HG03442 (cell line): ENCODE data around the gene OSBPL10.
"Not testable (repeated sequence)": the region's sequence is repeated elsewhere in the genome, so short reads cannot be mapped to it uniquely, and the experiment has no call there.

Experiments used
- ATAC-seq: cut with Tn5 transposase; IDR thresholded peaks from one replicate; pipeline ENCODE4 v1.9.1; 2021; ENCODE audit warnings: mild to moderate bottlenecking, moderate library complexity; ENCODE audit not compliant: unreplicated experiment

OSBPL10 gene

DNA sequence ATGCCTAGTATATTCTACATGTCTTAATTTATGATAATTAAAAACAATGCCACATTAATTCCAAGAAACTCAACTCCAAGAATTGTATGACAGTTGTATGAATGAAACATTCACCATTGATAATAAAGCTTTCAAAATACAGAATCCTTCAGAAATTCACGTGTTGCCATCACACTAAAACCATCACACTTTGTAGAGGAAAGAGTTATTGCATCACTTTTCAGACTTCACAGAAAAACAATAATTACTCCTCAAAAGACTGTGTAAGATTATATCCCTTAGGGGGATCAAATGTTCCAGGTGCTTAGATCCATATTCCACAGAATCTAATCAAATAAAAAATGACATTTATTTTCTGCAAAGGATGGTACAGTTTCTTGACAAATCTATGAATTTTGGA lies 85.0 kb downstream of the OSBPL10 start:
- ATAC-seq, result no peak

DNA sequence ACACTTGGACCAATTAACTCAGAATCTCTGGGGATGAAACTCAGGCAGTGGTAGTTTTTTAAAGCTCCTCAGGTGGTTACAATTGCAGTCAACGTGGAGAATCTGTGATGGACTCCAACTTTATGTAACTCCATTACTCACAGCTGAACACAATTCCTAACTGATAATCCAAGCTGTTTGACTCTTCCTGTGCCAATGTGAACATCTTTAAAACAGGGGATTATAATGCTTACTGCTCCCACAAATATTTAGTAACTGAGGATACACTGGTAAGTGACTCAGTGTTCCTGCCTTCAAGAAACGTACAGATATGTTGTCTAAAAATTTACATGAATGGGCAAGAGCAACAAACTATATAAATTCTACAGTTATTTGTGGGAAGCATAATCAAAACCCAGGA lies 85.6 kb downstream of the OSBPL10 start:
- no peak for ATAC-seq

DNA sequence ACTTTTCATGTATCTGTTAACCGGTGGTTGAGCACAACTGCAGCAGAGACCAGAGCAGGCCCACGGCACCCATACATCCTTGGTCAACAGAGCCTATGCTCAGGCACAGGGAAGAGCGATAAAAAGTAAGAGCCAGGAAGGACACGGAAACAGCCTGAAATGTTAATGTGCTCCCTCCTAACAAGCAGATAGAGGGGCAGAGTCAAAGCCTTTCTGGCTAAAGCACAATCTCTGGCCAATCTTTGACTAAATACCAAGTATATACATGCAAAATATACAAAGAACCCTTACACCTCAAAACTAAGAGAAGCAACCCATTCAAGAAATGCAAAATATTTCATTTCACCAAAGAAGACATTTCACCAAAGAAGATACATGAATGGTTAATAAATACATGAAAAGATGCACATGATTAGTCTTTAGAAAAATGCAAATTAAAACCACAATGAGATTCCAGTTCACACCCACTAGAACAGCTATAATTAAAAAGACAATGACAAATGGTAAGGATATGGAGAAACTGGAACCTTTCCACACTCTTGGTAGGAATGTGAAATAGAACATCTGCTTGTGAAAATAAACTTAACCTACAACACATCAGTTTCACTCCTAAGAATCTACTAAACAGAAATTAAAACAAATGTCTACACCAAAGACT lies 88.0 kb downstream of the OSBPL10 start:
- no peak for ATAC-seq

DNA sequence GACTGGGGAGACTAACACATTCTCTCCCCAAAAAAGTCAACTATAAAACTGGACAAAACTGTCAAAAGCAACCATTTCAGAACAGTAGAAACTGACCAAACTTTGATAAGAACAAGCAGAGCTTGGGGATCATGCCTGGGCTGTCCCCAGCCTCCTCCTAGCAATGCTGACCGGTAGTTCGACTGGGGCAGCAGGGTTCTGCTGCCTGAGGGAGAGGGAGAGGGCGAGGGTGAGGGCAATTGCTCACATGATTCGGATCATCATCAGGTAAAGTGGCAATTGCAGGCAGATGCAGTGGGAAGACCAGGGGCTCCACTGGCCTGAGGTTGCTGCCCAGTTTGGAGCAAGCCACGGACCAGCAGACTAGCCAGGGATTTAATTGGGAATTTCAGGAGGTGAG lies 88.6 kb downstream of the OSBPL10 start:
- ATAC-seq, result no peak

DNA sequence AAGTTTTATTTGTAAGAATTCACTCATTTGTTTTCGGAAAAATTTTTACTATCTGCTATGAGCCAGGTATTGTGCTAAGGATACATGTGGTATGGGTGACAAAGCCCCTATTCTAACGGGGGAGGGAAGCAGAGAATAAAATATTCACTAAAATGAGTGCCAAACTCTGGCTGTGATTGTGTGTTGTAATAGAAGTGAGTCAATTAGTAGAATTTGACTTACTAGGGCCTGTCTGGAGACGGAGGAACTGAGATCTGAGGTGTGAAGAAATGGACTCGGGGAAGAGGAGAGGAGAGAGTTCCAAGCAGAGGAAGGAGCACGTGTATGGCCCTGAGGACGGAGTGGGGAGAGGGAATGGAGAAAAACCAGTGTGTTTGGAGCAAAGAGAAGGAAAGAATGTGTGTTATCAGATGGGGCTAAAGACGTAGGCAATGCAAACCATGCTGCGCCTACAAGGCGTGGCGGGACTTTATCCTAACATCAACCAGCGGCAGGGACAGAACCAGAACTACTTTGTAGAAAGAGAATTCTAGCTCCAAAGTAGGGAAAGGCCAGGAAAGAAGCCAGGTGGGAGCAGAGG lies 89.1 kb downstream of the OSBPL10 start:
- no peak for ATAC-seq

DNA sequence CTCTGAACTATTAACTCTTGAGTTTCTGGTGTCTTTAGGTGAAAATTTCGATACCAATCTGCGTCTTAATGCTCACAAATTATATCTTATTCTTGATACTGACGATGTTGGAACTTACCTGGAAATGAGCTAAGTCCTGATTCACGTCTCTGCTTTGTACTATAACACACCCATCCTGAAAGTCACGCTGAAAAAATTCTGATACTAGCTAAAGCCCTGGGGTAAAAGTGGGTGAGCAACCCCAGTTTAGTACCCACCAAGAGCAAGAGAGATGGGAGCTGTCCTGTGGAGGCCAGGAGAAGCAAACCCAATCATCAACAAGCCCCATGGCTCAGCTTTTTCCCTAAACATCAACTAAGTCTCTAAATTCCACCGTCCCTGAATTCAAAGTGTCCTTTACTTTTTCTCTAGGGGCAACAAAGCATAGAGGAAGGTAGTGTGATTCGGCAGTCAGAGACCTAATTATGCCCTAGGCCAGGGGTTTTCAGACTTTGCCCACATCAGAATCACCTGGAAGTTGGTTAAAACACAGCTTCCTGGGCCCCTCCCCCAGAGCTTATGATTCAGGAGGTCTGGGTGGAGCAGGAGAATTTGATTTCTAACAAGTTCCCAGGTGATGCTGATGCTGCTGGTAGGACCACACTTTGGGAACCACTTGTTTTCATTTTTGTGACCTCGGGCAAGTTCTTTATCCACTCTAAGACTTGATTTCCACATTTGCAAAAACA lies 90.2 kb downstream of the OSBPL10 start:
- ATAC-seq, result no peak

DNA sequence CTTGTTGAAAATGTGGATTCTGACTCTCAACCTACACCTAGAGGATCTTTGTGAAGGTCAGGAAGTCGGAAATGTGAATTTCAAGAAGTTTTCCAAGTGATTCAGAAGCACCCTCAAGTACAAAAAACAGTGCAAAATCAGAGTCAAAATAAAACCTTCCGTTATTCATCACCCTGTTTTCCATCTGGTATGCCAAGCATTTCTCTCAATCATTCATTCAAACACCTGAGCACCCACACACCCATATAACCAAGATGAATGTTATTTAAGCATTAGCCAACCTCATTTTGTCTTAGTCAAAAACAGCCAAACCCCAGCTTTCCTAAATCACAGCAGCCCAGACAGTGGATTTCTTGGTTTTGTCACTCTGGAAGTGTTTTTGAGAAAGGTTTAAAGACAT lies 91.1 kb downstream of the OSBPL10 start:
- no peak for ATAC-seq

DNA sequence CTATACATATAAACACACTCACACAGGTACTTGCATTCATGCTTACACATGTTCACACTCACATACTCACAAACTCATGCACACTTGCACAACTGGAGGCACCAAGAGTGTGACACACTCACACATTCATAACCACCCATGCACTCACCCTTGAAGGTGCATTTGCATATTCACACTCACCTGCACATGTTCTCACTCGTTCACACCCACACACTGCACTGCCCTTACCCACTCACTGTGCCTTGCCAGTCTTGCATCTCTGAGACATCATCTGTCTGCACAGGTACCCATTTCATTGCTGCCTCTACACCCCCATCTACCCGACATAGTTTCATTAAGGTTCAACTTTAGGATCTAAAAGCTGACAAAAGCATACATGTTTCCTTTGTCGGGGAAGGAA lies 95.8 kb downstream of the OSBPL10 start:
- no peak for ATAC-seq

DNA sequence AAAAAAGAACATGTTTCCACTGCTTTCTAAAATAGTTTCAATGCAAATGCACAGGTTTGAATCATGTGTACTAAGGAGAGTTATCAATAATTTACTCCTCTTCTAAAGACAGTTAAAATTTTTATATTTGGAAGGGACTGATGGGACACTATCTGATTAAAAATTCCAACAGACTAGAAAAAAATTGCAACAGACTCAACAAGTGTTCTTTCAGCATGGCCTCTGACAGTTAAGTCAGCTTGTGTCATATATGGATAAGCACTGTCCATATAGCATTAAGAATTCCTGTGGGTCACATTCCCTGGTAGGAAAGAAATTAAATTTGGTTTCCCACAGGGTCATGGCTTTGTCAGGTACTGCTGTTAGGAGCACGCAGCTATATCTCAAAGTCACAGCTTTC lies 96.8 kb downstream of the OSBPL10 start:
- no peak for ATAC-seq

DNA sequence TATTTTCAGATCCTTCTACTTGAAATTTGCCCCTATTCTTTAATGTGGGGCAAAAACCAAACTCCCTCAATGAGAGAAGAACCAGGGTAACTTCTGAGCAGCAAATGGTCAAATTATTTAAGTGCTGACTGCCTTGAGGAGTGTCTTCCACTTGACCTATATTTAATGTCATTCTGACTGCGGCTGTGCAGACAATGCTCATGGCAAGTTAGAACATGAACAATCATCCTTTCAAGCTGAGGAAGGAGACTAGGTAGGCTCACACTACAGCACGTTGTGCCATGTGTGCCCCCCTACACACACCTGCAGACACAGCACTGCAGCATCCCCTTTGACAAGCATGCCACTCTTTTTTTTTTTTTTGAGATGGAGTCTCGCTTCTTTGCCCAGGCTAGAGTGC lies 98.2 kb downstream of the OSBPL10 start:
- no peak for ATAC-seq

DNA sequence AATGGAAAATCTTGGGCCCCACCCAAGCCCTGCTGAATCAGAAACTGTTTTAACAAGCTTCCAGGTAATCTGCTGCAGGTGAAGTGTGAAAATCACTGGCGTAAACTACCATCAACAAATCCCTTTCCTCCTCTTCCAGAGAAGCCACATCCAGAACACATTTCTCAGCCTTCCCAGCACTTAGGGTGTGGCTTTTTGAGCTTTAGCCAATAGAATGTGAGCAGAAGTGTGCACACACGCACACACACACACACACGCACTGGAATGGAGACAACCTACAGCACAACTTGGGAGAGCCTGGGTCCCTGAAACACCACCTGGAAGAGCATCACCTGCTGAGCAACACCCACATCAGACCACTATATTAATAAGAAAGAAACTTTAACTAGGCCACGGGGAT lies 98.6 kb downstream of the OSBPL10 start:
- no peak for ATAC-seq

DNA sequence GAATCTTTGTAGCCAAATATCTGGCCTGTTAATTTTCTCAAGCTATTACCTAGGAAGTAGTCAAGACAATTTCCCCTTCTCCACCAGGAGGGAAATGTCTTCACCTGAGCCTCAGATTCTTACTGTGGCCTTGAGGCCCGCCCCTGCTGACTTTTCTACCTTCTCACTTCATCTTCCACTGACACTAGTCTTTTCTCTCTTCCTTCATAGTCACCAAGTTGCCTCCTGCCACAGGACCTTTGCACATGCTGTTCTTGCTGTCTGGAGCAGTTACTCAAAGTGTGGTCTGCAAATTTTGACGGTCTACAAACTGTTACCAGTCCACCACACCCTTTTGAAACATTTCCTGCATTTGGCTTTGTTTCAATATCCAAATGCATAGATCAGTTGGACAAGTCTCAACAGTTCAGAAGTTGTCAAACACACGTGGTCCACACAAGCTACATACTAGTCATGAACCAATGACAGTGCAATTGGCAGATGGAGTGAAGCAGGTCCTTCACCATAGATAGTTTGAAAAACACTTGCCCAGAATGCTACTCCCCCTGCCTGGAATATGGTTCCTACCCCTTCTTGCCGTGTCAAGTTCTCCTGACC lies 100.5 kb downstream of the OSBPL10 start:
- no peak for ATAC-seq

DNA sequence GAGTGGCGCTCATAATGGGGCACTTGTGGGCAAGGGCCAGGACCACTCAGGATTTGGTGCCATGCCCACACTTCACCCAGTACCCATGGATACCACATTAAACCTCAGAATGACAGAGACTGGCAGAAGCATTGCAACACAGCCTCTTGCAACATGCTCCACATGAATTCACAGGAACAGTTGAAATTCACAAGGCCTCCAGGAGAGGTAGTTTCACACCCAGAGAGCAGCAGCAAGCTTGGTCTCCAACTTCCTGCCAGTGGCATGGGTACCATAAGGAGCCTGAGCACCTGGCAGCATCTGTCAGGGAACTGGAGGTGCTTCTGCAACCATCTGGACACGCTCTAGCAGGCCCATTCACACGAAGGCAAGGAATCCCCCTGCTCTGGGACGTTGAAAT lies 101.0 kb downstream of the OSBPL10 start:
- ATAC-seq, result no peak

DNA sequence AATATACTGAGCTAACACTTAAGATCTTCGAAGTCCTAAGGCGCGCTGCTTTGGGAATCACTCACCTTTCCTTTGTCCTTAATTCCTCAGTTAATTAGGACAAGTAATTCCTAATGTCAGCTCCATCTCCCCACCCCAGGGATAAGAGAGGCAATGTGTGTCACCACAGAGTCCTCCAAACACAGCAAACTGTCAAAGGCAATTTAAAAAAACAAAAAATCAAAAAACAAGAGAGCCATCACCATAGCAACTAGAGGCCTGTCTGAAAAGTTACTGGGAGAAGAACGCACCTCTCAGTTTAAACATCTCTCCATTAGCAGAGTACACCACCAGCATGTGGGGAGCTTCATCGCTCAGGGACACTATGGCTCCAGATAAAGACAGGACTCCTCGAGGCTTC lies 101.7 kb downstream of the OSBPL10 start:
- ATAC-seq, result no peak

DNA sequence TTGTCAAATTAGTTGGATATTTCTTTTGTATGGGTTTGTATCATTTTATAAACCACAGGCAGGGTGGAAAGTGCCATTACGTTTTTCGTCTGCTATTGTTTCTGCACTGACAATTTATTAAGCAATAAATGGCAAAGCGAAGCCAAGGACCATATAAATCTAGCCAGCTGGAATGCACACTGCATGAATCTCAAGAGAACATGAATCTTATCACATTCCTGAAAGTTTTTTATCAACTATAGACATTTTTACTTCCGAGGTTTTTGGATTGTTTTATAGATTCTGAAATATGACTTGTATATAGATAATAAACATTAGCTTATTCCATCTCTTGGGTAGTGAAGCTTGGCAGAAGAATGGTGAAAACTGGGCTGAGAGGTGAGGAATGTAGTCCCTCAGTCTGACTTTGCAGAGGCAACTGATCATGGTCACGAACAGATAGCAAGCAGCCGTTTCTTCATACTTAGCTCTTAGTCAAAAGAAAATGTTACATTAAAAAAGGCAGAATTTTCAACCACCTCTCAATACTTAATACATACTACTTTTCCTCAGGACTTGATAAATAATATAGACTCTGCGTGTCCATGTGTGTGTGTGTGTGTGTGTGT lies 102.7 kb downstream of the OSBPL10 start:
- no peak for ATAC-seq

DNA sequence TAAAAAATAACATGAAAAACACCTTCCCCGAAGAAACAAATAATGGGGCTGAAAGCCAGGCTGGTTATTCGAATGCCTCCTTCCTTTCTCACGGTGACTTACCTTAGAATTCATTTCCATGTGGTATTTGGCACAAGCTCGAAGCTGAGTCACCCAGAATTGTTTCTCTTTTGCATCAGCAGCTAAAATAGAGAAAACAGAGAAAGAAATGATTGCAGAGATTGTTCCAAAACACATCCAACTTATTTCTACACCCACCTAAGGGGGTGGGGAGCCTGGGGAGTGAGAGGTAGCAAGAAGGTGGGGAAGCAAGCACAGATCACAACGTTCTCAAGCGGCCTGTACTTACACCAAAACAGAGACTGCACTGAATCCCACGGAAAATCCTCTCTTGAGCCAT lies 104.7 kb downstream of the OSBPL10 start:
- no peak for ATAC-seq

DNA sequence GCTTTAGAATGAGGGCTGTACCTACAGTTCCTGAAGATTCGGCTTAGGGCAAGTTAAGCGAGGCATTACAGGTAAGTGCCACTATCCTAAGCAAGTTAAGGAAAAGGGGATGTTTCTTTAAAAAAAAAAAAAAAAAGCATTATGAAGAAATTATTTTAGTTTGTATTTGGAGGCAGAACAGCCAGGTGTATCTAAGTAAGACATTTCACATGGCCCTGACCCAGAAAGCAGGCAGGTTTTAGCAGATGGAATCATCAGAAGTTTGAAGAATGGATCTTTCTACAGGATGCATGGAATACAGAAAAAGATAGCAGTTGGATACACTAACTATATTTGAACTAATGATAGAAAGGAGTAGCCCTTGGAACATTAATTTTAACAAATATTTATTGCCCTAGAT lies 105.6 kb downstream of the OSBPL10 start:
- no peak for ATAC-seq

DNA sequence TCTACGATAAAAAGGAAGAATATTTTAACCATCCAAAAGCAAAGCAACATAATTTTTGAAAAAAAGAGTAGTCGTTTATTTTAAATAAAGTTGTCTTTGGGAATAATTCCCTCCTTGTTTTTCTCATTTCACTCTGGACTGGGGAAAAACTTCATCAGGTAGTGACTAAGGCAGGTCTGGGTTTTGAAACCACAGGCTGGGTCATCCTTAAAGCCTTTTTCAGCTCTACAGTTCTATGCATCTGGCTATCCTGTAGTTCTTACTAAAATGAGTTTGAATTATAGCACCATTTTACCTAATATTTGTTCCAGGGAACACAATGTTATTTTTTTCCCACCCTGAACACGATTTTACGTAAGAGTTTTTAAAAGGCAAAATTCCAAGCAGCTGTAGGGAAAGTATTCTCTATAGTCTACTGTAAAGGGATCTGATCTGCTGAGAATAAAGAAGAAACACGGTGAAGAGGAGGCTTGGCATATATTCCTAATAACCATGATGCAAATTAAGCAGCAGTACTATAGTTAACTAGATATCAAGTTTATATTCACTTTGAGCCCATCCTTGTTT lies 107.7 kb downstream of the OSBPL10 start:
- no peak for ATAC-seq

DNA sequence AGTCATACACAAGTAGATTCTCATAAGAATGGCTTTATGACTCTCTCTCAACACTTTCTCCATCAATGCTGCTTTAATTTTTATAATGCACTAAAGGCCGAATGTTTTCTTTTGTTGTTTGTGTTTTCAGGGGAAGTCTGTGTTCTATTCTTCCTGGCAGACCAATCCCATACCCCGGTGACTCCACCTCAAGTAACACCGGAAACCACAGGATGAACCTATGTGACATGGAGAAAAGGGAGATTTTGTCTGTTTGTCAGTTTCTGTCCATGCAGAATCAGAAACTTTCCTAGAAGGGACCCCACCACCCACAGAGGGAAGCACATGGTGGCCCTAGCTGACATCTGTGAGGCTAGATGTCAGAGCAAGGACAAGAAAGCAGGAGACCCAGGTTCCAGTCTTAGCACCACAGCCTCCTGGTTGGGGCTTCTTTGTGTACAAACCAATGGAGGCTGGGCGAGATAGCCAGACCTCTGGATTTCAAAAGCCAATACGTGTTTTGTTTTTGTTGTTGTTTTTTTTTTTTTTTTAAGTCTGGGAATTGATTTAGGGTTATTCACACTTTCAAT lies 109.0 kb downstream of the OSBPL10 start:
- no peak for ATAC-seq

DNA sequence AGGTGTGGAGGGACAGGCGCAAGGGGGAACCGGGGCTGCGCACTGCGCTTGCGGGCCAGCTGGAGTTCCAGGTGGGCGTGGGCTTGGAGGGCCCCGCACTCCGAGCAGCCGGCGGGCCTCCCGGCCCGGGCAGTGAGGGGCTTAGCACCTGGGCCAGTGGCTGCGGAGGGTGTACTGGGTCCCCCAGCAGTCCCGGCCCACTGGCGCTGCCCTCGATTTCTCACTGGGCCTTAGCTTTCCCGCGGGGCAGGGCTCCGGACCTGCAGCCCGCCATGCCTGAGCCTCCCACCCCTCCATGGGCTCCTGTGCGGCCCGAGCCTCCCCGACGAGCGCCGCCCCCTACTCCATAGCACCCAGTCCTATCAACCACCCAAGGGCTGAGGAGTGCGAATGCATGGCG lies 111.0 kb downstream of the OSBPL10 start:
- not testable (repeated sequence) for ATAC-seq

DNA sequence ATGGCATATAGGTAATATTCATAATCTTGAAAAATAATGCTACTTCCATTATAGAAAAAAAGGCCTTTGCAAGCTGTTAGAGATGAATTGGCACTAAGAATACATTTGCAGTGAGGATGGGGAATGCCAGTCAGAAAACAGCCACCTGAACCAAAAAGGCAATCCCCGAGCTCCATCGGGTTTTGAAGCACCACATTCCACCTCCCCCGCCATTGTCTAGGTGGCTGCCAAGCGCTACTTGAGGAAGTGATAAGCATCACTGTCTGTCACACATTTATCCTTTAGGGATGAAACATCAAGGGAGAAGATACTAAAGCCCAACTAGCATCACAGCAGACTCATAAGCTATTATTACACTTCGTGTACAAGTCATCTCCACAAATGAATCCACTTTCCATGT lies 112.8 kb downstream of the OSBPL10 start:
- no peak for ATAC-seq
